Measurements from ENCODE around the gene CHI3L2. TPM values are rescaled to one million over a fixed set of nuclear protein-coding genes. Genes with fewer than 3 reads are reported as not detected.
A peak's percentile ranks its signal among the peaks of the same experiment; 100 is the strongest.

Gene CHI3L2
- total RNA-seq, 2 experiments from 2014 or later: 9.2 to 10.4 TPM

DNA sequence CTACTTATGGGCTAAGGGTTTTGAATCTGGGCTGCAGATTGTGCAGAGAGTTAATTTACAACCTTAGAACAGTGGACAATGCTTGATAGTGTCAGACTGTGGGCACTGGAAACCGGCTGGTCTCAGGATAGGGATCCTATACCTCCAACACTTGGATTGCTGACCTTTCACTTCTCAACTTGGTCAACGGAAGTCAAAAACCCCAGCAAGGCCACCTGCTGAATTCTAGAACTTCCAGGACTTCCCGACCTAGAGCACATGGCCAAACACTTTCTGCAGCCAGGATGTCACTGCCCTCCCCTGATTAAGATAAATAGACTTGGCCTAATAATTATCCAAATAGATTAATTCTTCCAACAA lies 26.7 kb upstream of the CHI3L2 start:
- Mint-ChIP-seq H3K27me3 (no peaks in the 10 kb centered on the region), H3K9me3 (no peaks in the 10 kb centered on the region), H3K27ac (peak overlapping the region; percentile 98), H3K4me3 (peak overlapping the region; percentile 99), H3K4me1 (ENCODE audit: low read depth) (peaks cover 55% of the 10 kb centered on the region), H3K36me3 (ENCODE audit: low read depth) (peaks cover 55% of the 10 kb centered on the region)
- POLR2A ChIA-PET: interaction anchor here (1.0 to 10.4 kb wide), 6 partner anchors 10 to 325 kb away, joined by 3 to 245 read pairs (median 8); partner anchors contain the start of genes CEPT1 and DRAM2
- CTCF ChIA-PET: interaction anchor here (1.0 to 8.8 kb wide), 5 partner anchors 10 to 403 kb away, joined by 3 to 150 read pairs (median 4); no protein-coding TSS in a partner anchor
- intact Hi-C loops (cut with micrococcal nuclease): no loop called here
- DNase-seq (no peak), ATAC-seq (no peak)
- TF ChIP-seq, protein P1, sequence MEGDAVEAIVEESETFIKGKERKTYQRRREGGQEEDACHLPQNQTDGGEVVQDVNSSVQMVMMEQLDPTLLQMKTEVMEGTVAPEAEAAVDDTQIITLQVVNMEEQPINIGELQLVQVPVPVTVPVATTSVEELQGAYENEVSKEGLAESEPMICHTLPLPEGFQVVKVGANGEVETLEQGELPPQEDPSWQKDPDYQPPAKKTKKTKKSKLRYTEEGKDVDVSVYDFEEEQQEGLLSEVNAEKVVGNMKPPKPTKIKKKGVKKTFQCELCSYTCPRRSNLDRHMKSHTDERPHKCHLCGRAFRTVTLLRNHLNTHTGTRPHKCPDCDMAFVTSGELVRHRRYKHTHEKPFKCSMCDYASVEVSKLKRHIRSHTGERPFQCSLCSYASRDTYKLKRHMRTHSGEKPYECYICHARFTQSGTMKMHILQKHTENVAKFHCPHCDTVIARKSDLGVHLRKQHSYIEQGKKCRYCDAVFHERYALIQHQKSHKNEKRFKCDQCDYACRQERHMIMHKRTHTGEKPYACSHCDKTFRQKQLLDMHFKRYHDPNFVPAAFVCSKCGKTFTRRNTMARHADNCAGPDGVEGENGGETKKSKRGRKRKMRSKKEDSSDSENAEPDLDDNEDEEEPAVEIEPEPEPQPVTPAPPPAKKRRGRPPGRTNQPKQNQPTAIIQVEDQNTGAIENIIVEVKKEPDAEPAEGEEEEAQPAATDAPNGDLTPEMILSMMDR (IDR thresholded peaks at IDR 0.05): no peak

DNA sequence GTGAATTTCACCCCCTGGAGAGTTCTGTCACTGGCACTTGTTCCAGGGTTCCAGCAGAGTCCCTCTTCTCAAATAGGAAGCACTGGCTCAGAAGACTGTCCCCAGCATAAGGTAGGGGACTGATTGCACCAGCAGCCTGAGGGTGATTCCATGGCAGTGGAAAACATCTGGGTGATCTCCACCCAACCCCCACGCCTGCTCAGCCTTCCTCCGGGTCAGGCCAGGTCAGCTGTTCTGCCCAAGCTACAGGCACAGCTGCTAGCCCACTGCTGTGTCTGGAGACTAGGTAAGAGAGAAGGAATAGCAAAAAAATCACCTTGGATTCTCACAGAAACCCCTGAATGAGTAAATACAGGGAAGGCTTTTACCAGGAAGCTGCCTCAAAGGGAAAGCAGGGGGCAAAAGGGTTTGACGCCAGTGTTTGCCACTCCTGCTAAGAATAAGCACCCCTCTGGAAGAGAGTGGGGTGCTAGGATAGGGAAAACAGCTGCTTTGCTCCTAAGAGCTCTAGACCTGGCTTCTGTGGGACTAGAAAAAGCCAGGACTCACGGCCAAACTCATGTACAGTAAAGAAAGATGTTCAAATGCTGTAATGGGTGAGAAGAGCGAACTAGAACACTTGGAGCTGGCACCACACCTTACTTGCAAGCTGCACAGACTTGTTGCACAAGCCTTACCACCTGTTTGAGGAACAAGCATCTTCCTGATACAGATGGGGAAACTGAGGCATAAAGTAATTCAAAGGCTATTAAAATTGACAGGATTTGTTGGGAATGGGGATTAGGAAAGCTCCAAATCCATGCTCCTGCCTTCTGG lies 26.0 kb upstream of the CHI3L2 start:
- Mint-ChIP-seq H3K27me3 (no peaks in the 10 kb centered on the region), H3K9me3 (no peaks in the 10 kb centered on the region), H3K4me1 (ENCODE audit: low read depth) (peaks cover 54% of the 10 kb centered on the region), H3K4me3 (peak overlapping the region; percentile 99), H3K27ac (peak overlapping the region; percentile 98), H3K36me3 (ENCODE audit: low read depth) (peaks cover 48% of the 10 kb centered on the region)
- TF ChIP-seq, protein P1 (IDR thresholded peaks at IDR 0.05): no peak
- ChIA-PET POLR2A (interaction anchor here (0.5 to 10.4 kb wide), 10 partner anchors 9 to 414 kb away, joined by 3 to 245 read pairs (median 4); partner anchors contain the start of genes CEPT1 and DRAM2), CTCF (interaction anchor here (1.0 to 8.8 kb wide), 6 partner anchors 9 to 402 kb away, joined by 3 to 150 read pairs (median 4); no protein-coding TSS in a partner anchor)
- intact Hi-C loops (cut with micrococcal nuclease): no loop called here
- ATAC-seq: no peak
- peak; percentile 41 for DNase-seq

DNA sequence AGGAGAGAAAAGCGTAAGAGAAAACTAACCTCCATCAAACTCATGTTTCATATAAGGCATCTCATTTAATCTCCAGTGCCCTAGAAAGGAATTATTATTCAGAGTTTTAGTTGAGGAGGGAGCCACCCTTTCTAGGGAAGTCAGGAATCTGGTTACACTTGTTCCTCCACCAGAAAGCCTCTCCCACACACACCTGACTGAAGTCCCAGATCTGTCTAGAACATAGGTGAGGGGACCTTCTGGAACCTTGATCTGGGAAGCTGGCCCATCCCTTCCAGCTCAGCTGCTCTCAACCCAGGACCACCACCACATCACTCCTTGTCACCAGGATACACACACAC lies 25.2 kb upstream of the CHI3L2 start:
- ATAC-seq (no peak), DNase-seq (no peak)
- H3K9me3 Mint-ChIP-seq: no peaks in the 10 kb centered on the region
- H3K4me3 Mint-ChIP-seq: peak overlapping the region; percentile 99
- POLR2A ChIA-PET: interaction anchor here (1.0 to 10.4 kb wide), 6 partner anchors 8 to 161 kb away, joined by 3 to 245 read pairs (median 4); partner anchors contain the start of genes CEPT1 and DRAM2
- peak overlapping the region; percentile 98 for H3K27ac Mint-ChIP-seq
- peaks cover 55% of the 10 kb centered on the region for H3K4me1 Mint-ChIP-seq (ENCODE audit: low read depth)
- intact Hi-C loops (cut with micrococcal nuclease): no loop called here
- TF ChIP-seq, protein P1 (IDR thresholded peaks at IDR 0.05): no peak
- H3K27me3 Mint-ChIP-seq: no peaks in the 10 kb centered on the region
- CTCF ChIA-PET: interaction anchor here (1.8 to 8.8 kb wide), 4 partner anchors 9 to 21 kb away, joined by 4 to 150 read pairs (median 16); no protein-coding TSS in a partner anchor
- peaks cover 39% of the 10 kb centered on the region for H3K36me3 Mint-ChIP-seq (ENCODE audit: low read depth)

DNA sequence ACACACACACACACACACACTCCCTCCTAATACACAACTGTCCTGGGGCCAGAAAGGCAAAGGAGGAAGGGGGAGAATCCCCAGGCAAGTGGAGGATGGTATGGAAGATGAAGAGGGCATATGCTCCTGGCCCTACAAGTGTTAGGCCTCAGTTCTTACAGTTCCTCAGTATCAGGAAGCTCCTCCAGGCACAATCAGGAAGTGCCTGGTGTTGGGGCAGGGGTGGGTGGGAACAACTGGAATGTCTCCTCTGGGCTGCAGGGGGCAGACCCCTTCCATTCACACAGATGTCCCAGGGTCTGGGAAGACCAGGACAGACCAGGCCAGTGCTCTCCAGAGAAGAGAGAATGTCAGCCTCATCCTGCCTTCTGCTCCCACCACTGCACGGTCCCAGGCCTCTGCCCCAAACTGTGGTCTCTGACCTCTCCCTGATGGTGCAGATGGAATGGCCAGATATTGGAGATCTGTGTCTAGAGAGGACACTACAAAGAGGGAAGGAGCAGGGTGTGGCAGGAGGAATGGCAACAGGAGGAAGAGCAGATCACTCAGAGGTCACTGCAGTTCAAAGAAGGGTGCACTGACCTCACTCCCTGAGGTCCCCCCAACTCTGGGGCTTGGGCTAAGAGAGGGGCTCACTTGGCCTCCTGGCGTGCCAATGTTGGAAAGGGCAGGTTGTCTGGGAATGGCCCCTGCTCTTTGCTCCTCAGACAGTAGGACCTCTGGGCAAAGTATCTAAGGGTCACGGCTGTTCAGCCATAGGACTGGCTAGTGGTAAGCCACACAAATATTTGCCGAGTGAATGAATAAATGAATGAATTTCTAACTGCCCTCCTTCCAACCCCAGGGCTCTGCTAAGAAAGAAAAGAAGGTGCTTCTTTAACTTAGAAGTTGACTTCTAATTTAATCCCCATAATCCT lies 24.5 kb upstream of the CHI3L2 start:
- no peak for DNase-seq
- CTCF ChIA-PET: interaction anchor here (1.1 to 8.8 kb wide), 6 partner anchors 10 to 20 kb away, joined by 3 to 150 read pairs (median 5); no protein-coding TSS in a partner anchor
- Mint-ChIP-seq H3K27me3 (no peaks in the 10 kb centered on the region), H3K27ac (peak overlapping the region; percentile 98), H3K4me1 (ENCODE audit: low read depth) (peaks cover 52% of the 10 kb centered on the region), H3K36me3 (ENCODE audit: low read depth) (peaks cover 33% of the 10 kb centered on the region), H3K4me3 (peak overlapping the region; percentile 99), H3K9me3 (no peaks in the 10 kb centered on the region)
- no peak for ATAC-seq
- POLR2A ChIA-PET: interaction anchor here (1.0 to 10.4 kb wide), 7 partner anchors 9 to 161 kb away, joined by 3 to 245 read pairs (median 4); partner anchors contain the start of genes CEPT1 and DRAM2
- intact Hi-C loops (cut with micrococcal nuclease): loop anchor here (1.0 kb wide), 1 partner anchor 11 kb away; no protein-coding TSS in a partner anchor
- TF ChIP-seq, protein P1 (IDR thresholded peaks at IDR 0.05): no peak

Measured in activated CD8-positive, alpha-beta T cell treated with anti-CD3 and anti-CD28 coated beads for 36 hours (primary cell).